HFFc6 (cell line): ENCODE data around the gene HCN4. TPM values are rescaled to one million over a fixed set of nuclear protein-coding genes. Genes with fewer than 3 reads are reported as not detected.

ENCODE experiments used
- DNase-seq: peaks from one replicate; pipeline ENCODE4 v3.0.0-alpha.2; 2018
- H3K27ac Mint-ChIP-seq: 2 replicates; pipeline ENCODE4 v1.8.0; 2020; ENCODE audit warnings: mild to moderate bottlenecking, mixed read lengths
- H3K27me3 Mint-ChIP-seq: 2 replicates; pipeline ENCODE4 v1.8.0; 2021; ENCODE audit warnings: mild to moderate bottlenecking, moderate library complexity, mixed read lengths; ENCODE audit not compliant: insufficient read depth
- H3K36me3 Mint-ChIP-seq: 2 replicates; pipeline ENCODE4 v1.8.0; 2021; ENCODE audit warnings: low read depth, mixed read lengths
- H3K4me1 Mint-ChIP-seq: 2 replicates; pipeline ENCODE4 v1.8.0; 2020; ENCODE audit warnings: low read depth, mixed read lengths
- H3K4me3 Mint-ChIP-seq: 2 replicates; pipeline ENCODE4 v1.8.0; 2020; ENCODE audit warnings: mild to moderate bottlenecking, moderate library complexity, mixed read lengths
- H3K9me3 Mint-ChIP-seq: 2 replicates; pipeline ENCODE4 v1.8.0; 2020; ENCODE audit warnings: mild to moderate bottlenecking, mixed read lengths
- total RNA-seq, 6 experiments: library from RNA; stranded (reverse); fragmentation: NEBNext Ultra II Directional; extraction: Animal tissue kit (Norgen Biotek cat#: 25700); gene quantifications; 2 replicates in 1 of 6; 3 replicates in 5 of 6; pipeline ENCODE4 v1.2.3, GENCODE V29; 2021
- TF ChIP-seq, protein P1 (sequence below): fragments of 200-600 bp; sonication (generic); IDR thresholded peaks from 2 replicates; pipeline ENCODE4 v1.5.0; 2021; ENCODE audit warnings: antibody characterized with exemption, mild to moderate bottlenecking

HCN4 gene
- total RNA-seq, 6 experiments from 2014 or later = not detected

DNA sequence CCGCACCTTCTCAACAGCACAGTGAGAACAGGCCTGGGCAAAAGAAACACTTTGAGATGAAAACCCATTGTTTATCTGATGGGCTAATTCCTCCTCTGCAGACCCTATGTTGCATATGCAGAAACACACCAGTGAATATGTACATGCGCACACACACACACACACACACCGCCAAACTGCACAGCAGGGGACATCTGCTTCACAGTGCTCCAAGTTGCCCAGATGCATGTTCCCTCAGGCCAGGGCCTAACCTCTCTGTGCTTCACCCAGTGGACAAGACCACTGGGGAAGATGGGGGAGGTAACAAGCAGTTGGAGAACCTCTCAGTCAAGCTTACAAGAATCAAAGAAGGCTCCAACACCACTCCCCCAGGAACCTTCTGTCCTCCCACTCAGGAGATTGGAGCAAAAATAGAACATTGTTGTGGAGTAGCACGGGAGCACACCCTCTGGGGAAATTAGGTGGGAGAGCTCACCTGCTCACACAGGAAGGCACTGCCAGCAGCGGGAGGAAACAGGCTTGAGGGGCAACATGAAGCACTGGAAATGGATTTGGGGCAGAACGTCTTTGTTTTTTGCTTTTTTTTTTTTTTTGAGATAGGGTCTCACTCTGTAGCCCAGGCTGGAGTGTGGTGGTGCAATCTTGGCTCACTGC, 13.0 kb downstream of the HCN4 start:
- TF ChIP-seq, protein P1, sequence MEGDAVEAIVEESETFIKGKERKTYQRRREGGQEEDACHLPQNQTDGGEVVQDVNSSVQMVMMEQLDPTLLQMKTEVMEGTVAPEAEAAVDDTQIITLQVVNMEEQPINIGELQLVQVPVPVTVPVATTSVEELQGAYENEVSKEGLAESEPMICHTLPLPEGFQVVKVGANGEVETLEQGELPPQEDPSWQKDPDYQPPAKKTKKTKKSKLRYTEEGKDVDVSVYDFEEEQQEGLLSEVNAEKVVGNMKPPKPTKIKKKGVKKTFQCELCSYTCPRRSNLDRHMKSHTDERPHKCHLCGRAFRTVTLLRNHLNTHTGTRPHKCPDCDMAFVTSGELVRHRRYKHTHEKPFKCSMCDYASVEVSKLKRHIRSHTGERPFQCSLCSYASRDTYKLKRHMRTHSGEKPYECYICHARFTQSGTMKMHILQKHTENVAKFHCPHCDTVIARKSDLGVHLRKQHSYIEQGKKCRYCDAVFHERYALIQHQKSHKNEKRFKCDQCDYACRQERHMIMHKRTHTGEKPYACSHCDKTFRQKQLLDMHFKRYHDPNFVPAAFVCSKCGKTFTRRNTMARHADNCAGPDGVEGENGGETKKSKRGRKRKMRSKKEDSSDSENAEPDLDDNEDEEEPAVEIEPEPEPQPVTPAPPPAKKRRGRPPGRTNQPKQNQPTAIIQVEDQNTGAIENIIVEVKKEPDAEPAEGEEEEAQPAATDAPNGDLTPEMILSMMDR = no peak
- DNase-seq = no peak
- H3K36me3 Mint-ChIP-seq = no peaks in the 10 kb centered on the region
- H3K27me3 Mint-ChIP-seq = peaks cover 40% of the 10 kb centered on the region
- no peaks in the 10 kb centered on the region for H3K4me1 Mint-ChIP-seq
- H3K27ac Mint-ChIP-seq = no peak overlapping the region
- H3K9me3 Mint-ChIP-seq = no peaks in the 10 kb centered on the region
- no peak overlapping the region for H3K4me3 Mint-ChIP-seq

DNA sequence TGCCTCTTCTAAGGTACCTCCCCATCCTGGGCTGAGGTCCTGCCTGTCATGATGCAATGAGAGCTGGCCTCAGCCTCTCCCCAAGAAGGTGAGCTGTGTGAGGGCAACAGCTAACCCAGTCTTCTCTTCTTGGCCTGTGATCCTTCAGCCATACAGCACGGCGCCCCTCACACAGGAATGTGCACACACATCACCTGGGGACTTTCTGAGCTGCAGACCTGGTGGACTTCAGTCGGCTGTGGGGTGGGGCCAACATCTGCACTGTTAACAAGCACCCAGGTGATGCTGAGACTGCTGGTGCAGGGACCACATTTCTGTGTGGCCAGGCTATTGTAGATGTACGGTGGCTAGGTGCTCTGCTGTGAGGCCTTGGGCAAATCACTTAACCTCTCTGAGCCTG, 14.5 kb downstream of the HCN4 start:
- peaks cover 26% of the 10 kb centered on the region for H3K27me3 Mint-ChIP-seq
- H3K27ac Mint-ChIP-seq = no peak overlapping the region
- no peaks in the 10 kb centered on the region for H3K9me3 Mint-ChIP-seq
- H3K4me1 Mint-ChIP-seq = no peaks in the 10 kb centered on the region
- no peaks in the 10 kb centered on the region for H3K36me3 Mint-ChIP-seq
- TF ChIP-seq, protein P1 = no peak
- H3K4me3 Mint-ChIP-seq = no peak overlapping the region
- no peak for DNase-seq

DNA sequence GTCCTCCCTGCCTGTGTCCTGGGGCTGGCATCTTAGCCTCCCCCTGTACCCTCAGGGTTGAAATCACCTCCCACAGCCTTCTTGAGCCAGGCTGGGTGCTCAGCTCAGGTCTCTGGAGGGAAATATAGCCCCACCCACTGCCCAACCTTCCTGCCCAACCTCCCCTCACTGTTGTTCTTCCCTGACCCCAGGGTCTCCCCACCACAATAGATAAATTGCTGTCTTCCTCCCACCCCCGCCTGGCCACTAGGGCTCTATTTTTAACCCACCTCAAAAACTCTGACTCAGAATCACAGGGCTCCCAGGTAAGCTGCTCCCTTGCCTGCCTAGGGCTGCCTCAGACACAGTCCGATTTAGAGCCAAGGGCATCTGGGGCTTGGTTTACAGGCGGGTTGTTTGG, 15.0 kb downstream of the HCN4 start:
- no peaks in the 10 kb centered on the region for H3K4me1 Mint-ChIP-seq

DNA sequence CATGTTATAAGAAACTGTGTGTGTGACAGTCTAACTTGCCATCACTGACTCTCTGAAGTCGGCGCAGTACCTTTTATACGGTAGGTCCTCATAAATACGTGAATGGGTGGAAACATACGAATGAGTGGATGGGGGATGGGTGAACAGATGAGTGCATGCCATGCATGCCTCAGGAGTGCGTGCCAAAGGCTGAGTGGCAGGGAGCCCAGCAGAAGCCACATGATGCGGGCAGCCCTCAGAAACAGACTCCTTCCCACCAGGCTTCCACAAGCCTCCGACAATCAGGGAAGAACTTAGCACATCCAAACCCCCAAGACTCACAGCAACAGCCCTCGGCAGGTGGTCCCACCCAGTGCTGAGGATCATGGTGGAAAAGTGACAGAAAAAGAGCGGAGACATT, 16.7 kb downstream of the HCN4 start:
- no peak for DNase-seq
- no peaks in the 10 kb centered on the region for H3K4me1 Mint-ChIP-seq
- H3K36me3 Mint-ChIP-seq = no peaks in the 10 kb centered on the region
- TF ChIP-seq, protein P1 = no peak
- peaks cover 10% of the 10 kb centered on the region for H3K27me3 Mint-ChIP-seq
- H3K27ac Mint-ChIP-seq = no peak overlapping the region
- H3K9me3 Mint-ChIP-seq = no peaks in the 10 kb centered on the region
- H3K4me3 Mint-ChIP-seq = no peak overlapping the region

More for the DNA sequence above, 15.0 kb downstream of the HCN4 start:
- H3K27me3 Mint-ChIP-seq = peaks cover 21% of the 10 kb centered on the region
- DNase-seq = no peak
- H3K9me3 Mint-ChIP-seq = no peaks in the 10 kb centered on the region
- TF ChIP-seq, protein P1 = no peak
- H3K27ac Mint-ChIP-seq = no peak overlapping the region
- no peak overlapping the region for H3K4me3 Mint-ChIP-seq
- no peaks in the 10 kb centered on the region for H3K36me3 Mint-ChIP-seq

DNA sequence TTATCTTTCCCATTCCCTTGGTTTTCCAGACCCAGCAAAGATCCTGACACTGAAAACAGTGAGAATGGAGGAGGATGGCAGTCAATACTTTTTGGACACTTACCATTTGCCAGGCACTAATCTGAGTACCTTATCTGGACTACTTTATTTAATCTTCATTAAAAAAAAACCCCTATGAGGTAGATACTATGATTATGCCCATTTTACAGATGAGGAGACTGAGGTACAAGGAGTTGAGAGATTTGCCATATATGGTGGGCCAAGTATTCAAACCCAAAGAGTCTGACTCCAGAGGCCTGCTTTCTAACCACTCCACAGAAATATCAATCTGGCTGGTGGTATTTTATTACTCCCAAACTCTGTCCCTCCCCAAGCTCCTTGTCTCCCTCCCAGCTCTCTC, 19.6 kb downstream of the HCN4 start:
- H3K9me3 Mint-ChIP-seq = no peaks in the 10 kb centered on the region
- TF ChIP-seq, protein P1 = no peak
- peaks cover 3% of the 10 kb centered on the region for H3K4me1 Mint-ChIP-seq
- DNase-seq = no peak
- H3K4me3 Mint-ChIP-seq = no peak overlapping the region
- no peak overlapping the region for H3K27ac Mint-ChIP-seq
- H3K36me3 Mint-ChIP-seq = no peaks in the 10 kb centered on the region
- peaks cover 7% of the 10 kb centered on the region; the same call in 1 of the 2 replicates for H3K27me3 Mint-ChIP-seq
